Placental pericyte (primary cell): ENCODE results near the gene TAF11L13. TPM values are rescaled to one million over a fixed set of nuclear protein-coding genes. Genes with fewer than 3 reads are reported as not detected.

ENCODE experiments used
- small RNA-seq: library from RNA; depleted of rRNA; stranded (forward); fragments of <200 nt; gene quantifications from one replicate; pipeline ENCODE3, GENCODE V24; 2012; ENCODE audit warnings: low replicate concordance
- total RNA-seq: library from RNA; depleted of rRNA; stranded (reverse); fragments of >200 nt; gene quantifications from 2 replicates; pipeline ENCODE4 v1.2.3, GENCODE V29; 2012

The TAF11L13 gene
- not detected in 2 replicates for total RNA-seq

GRCh38 chr5:17631788-17632187 is at the start of gene TAF11L13:
Gene TAF11L13 (plus strand): TSS chr5:17632088.

GRCh38 chr5:17585658-17586057 is 46.2 kb upstream of the TAF11L13 start, which contains the start of gene TAF11L7:
Gene TAF11L7 (minus strand): TSS chr5:17585758.

DNA sequence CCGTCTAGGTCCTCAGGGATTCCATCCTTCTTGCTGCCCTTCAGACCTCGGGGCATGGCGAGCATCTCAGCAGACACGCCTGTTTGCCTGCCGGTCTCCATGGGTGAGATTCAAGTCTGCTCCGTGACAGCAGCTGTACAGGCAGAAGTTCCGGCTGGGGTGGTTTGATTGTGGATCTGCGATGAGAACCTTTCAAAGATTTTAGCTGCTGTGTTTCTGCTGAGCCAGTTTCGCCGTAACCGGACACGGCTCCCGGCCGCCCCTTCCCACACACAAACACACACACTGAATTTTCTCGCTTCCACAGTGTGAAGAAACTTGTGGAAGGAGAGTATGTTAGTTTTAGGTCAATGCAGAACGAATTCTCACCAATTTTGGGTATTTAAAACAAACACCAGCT is 41.0 kb upstream of the TAF11L13 start, which contains the start of gene TAF11L8:
TAF11L8 (minus strand) TSS at position 101 of the 400 bp plus-strand sequence.

DNA sequence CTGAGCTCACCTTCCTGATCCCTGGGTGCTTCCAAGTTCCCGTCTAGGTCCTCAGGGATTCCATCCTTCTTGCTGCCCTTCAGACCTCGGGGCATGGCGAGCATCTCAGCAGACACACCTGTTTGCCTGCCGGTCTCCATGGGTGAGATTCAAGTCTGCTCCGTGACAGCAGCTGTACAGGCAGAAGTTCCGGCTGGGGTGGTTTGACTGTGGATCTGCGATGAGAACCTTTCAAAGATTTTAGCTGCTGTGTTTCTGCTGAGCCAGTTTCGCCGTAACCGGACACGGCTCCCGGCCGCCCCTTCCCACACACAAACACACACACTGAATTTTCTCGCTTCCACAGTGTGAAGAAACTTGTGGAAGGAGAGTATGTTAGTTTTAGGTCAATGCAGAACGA is 37.6 kb upstream of the TAF11L13 start, which contains the start of gene TAF11L9:
TAF11L9 (minus strand) TSS at position 140 of the 400 bp plus-strand sequence.

DNA sequence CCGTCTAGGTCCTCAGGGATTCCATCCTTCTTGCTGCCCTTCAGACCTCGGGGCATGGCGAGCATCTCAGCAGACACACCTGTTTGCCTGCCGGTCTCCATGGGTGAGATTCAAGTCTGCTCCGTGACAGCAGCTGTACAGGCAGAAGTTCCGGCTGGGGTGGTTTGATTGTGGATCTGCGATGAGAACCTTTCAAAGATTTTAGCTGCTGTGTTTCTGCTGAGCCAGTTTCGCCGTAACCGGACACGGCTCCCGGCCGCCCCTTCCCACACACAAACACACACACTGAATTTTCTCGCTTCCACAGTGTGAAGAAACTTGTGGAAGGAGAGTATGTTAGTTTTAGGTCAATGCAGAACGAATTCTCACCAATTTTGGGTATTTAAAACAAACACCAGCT is 34.2 kb upstream of the TAF11L13 start, which contains the start of gene TAF11L10:
TAF11L10 (minus strand) TSS at position 101 of the 400 bp plus-strand sequence.

DNA sequence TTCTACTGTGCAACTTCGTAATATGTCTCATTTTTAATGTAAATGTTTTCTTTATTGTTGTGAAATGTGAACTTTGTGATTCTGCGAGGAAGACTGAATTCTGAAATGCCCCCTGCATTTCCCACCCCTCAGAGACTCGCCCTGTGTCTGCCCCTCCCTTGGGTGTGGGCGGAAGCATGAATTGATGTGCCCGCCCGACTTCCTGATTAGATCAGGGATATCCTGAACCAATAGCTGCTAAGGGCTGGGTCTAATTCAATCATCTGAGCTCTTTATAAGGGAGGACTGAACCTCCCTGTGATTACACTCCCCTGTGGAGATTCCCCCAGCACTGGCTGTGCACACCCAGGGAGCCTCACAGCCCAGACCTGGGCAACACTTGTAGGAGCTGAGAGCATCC is 28.0 kb upstream of the TAF11L13 start, which contains the start of gene TAF11L11:
TAF11L11 (plus strand) TSS at position 304 of the 400 bp plus-strand sequence.

DNA sequence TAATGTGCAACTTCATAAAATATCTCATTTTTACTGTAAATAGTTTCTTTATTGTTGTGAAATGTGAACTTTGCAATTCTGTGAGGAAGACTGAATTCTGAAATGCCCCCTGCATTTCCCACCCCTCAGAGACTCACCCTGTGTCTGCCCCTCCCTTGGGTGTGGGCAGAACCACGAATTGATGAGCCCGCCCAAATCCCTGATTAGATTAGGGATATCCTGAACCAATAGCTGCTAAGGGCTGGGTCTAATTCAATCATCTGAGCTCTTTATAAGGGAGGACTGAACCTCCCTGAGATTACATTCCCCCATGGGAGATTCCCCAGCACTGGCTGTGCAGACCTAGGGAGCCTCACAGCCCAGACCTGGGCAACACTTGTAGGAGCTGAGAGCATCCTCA is 21.8 kb upstream of the TAF11L13 start, which contains the start of gene TAF11L12:
TAF11L12 (plus strand) TSS at position 301 of the 400 bp plus-strand sequence.

GRCh38 chr5:17634160-17634559 is 2.3 kb downstream of the TAF11L13 start, which contains the start of gene TAF11L14:
Gene TAF11L14 (plus strand): TSS chr5:17634460.

Small RNAs within 50 kb of the gene (small RNA-seq; reads per million reads assigned to genes)
- gene AC233724.1 (not detected), gene AC233724.12 (not detected), gene AC233724.2 (not detected), gene AC233724.3 (not detected), gene AC233724.4 (not detected), gene AC233724.6 (not detected), gene AC233724.7 (not detected)

Other genes starting within 250 kb of the TAF11L13 start
- not detected in 2 replicates for gene TAF11L2, start 133.9 kb upstream of the TAF11L13 start, total RNA-seq
- gene TAF11L3, start 113.7 kb upstream of the TAF11L13 start, total RNA-seq: not detected in 2 replicates
- not detected in 2 replicates for gene TAF11L4, start 110.3 kb upstream of the TAF11L13 start, total RNA-seq
- gene TAF11L5, start 106.9 kb upstream of the TAF11L13 start, total RNA-seq: not detected in 2 replicates
- not detected in 2 replicates for gene TAF11L6, start 103.4 kb upstream of the TAF11L13 start, total RNA-seq
- gene TAF11L7, start 46.3 kb upstream of the TAF11L13 start, total RNA-seq: not detected in 2 replicates
- gene TAF11L8, start 41.1 kb upstream of the TAF11L13 start, total RNA-seq: not detected in 2 replicates
- gene TAF11L9, start 37.7 kb upstream of the TAF11L13 start, total RNA-seq: not detected in 2 replicates
- gene TAF11L10, start 34.3 kb upstream of the TAF11L13 start, total RNA-seq: not detected in 2 replicates
- not detected in 2 replicates for gene TAF11L11, start 27.9 kb upstream of the TAF11L13 start, total RNA-seq
- not detected in 2 replicates for gene TAF11L12, start 21.7 kb upstream of the TAF11L13 start, total RNA-seq
- gene TAF11L14, start 2.4 kb downstream of the TAF11L13 start, total RNA-seq: not detected in 2 replicates